Inflammatory macrophage (primary cell): ENCODE data around the gene MXD4.
"Not testable (repeated sequence)": the region's sequence is repeated elsewhere in the genome, so short reads cannot be mapped to it uniquely, and the experiment has no call there.

Experiments used
- DNase-seq, 2 donors: peaks; one replicate each; pipeline ENCODE4 v3.0.0-alpha.2; 2020 to 2022

MXD4 gene

DNA sequence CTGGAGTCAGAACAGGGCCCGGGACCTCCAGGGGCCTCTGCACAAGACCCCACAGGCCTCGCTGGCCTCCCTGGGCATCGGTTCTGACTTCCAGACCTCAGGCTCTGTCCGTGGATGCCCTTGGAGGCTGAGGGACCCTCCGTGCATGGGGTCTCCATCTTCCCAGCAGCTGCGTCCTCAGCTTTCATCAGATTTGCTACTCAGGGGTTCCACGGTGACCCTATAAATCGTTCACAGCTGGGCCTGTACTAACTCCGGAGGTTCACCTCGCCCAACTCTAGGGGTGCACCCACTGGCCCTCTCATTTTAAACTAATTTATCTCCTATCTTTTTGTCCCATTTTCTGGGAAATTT lies 13.1 kb upstream of the MXD4 start:
- DNase-seq, result not testable (repeated sequence)

- DNase-seq, result no peak
Measured at GRCh38 chr4:2274320-2275043, 12.6 kb upstream of the MXD4 start.

DNA sequence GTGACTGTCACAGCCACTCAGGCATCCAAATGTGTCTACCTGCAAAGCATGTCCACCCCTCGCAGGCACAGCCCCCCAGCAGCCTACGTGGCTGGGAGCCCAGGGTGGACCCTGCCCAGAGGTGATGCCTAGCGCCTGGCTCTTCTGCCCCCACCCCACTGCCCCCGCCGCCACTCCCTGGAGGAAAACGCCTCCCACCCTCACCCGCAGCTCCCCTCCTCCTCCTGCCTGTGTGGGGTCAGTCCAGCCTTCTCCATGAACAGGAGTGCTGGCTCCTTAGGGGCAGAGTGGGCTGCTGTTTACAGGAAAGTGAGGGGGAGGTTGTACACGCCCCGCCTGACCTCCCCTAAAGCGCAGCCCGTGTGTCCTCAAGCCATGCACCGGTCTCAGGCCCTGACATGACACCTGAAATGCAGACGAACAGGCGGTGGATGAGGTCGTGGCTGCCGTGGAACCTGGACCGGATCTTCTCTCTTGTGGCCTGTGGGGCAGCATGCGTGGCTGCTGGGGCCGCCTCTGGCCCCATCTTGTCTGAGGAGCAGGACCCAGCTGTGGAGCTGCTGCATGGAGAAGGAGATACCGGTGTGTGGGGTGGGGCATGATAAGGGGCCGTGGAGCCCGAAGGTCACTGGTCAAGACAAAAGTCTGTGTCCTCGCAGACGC lies 11.9 kb upstream of the MXD4 start:
- no peak for DNase-seq

- no peak for DNase-seq
Measured at GRCh38 chr4:2273221-2273620, 11.3 kb upstream of the MXD4 start.

DNA sequence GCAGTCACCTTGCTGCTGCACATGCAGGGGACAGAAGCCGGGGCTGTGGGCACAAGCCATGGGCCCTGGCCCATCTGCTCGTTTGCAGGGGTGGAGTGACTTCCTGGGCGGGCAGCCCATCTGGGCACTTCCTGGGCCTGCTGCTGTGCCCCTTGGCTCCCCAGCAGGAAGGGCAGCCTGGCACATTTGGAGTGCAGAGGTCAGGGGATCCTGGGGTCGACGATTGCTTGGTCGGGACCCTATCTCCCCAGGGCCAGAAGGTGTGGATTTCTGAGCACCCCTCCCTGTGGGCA lies 10.9 kb upstream of the MXD4 start:
- no peak for DNase-seq

GRCh38 chr4:2272026-2272827 lies 10.3 kb upstream of the MXD4 start:
- no peak for DNase-seq

DNA sequence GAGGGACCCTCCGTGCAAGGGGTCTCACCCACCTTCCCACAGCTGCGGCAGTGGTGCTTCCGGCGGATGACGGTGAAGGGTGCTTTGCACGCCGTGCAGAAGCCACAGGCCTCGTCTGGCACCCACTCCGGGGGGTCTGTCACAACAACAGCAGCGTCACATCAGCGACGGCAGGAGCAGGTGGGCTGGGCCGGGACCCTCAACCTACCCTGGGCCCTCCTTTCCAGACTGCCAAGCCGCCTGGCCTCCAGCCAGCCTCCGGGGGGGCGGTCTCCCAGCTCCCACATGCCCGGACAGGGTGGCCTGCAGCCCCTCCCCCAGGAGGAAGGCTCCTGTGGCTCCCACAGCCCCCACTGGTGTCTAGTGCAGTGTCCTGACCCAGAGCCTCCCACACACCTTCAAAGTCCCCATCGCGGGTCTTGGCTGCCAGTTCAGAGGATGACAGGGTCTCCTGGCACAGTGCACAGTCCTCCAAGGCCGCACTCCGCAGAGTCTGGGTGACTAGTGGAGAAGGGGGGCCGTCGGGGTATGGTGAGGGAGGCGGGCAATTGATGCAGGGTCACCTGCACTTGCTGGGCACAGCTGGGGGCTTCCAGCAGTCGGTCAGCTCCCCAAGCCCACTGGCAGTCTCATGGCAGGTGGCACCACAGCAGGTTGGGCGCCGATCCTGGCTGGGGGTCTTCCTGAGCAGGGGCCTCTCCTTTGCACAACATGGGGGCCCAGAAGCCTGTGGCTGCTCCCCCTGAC lies 9.5 kb upstream of the MXD4 start:
- no peak for DNase-seq

DNA sequence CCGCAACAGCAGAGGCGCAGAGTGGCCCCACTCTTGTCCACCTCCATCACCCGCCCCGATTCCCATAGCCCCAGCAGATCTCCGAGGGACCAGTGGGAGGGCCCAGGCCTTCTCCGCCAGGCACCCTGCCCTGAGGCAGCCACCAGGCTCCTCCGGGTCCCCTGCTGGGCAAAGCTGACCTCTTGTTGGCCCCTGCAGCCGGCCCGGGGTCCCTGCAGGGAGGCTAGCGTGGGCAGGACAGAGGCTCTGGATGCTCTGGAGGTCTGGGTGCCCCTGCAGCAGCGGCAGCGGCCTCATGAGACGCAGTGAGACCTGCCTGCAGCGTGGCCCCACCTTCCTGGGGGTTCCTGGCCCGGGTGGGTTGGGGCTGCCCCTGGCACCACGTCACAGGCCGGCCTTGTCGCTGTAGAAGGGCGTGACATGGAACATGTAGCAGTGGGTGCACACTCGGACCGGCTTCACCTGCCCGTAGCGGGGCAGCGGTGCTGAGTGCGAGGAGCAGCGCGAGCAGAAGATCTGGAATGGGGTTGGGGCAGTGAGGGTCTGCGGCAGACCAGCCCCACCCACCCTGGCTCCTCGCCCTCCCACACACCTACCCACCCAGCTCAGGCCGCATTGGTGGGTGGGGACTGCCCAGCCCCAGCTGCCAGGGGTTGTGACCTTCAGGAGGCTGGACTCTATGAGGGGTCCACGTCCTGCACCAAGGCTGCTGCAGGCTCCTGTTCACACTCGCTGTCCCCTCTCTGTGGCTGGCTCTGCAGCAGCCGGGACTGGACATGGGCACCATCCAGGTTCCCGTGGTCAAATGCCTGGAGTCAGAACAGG lies 8.6 kb upstream of the MXD4 start:
- no peak for DNase-seq

- DNase-seq, result no peak
Measured at GRCh38 chr4:2269618-2270163, 7.8 kb upstream of the MXD4 start.

DNA sequence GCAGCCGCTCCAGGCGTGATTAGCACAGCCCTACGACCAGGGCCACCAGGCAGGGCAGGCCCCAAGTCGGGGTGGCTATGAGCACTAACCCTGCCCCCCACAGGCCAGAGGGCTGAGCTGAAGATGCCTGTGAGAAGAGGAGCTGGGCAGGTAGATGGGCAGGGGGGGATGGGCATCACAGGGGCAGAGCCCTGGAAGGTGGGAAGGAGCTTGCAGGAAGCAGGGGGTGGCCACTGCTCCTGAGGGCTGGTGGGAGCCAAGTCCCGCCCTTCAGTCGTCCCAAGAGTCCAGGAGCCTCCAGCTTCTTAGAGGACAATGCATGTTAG lies 7.3 kb upstream of the MXD4 start:
- DNase-seq, result no peak

GRCh38 chr4:2268357-2269205 lies 6.7 kb upstream of the MXD4 start:
- DNase-seq, result no peak

- no peak for DNase-seq
Measured at GRCh38 chr4:2267841-2268240, 5.9 kb upstream of the MXD4 start.

DNA sequence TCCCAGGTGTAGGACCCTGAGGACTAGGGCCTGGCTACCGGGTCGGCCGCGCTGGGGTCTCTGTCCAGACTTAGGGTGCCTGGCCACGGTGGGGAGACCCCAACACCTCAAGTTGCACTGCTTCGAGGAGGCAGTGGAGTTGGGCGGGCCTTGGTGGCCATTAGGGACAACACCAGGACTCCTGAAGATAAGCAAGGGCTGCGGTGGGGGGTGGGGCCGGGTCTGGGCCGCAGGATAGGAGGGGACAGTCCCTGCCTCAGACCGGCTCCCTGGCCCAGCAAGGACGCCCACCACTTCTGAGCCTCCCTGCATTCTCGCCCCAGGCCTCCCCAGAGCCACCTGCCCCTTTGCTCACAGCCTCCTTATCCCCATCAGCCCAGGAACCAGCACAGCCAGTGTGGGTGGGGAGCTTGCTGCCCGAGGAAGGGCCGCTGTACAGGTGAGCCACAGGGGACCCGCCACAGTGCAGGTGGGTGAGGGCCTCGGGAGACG lies 5.5 kb upstream of the MXD4 start:
- no peak for DNase-seq

GRCh38 chr4:2266821-2267220 lies 4.9 kb upstream of the MXD4 start:
- no peak for DNase-seq

- DNase-seq, result no peak
Measured at GRCh38 chr4:2266181-2266580, 4.3 kb upstream of the MXD4 start.

- DNase-seq, result no peak
Measured at GRCh38 chr4:2265113-2266110, 3.5 kb upstream of the MXD4 start.

GRCh38 chr4:2264481-2265041 lies 2.7 kb upstream of the MXD4 start:
- DNase-seq, result no peak

DNA sequence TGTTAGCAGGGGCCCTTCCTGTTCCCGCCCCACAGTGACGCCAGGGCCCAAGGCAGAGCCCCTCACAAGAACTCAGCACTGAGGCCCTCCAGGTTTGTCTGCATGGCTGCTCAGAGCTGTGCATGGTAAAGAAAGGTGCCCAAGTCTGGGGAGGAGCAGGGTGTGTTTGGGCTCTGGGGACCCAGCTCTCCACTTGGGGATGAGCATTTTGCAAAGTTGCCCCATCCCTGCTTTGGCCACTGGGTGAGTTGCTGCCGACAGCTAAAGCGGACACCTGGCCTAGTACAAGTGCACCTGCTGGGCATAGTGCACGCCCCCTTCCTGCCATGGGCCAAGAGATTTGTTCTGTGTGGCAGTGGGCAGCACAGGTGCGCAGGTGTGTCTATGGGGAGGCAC lies 2.0 kb upstream of the MXD4 start:
- DNase-seq, result no peak

DNA sequence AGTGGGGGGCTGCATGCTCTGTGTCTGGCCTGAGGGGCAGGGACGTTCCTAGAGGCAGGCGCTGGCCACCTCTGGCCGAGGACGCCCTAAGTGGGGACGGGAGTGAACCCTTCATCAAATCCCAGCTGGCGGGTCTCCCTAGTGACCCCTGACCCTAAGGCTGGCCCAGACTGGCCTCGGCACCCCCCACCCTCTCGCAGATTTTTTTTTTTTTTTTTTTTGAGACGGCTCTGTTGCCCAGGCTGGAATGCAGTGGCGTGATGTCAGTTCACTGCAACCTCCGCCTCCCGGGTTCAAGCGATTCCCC lies 988 bp upstream of the MXD4 start:
- no peak for DNase-seq
